ENCODE data around the gene HBE1.

HBE1 gene

GRCh38 chr11:5235364-5236095 lies 34.2 kb downstream of the HBE1 start:
- in situ Hi-C loops (cut with HindIII; ENCODE audit: low sequenced_read_pairs), result no loop called here

- in situ Hi-C loops (cut with HindIII; ENCODE audit: low sequenced_read_pairs), result no loop called here
These were observed 35.3 kb downstream of the HBE1 start, which contains the start of gene HBD for GRCh38 chr11:5234381-5234834. TSS of gene HBD (minus strand) at chr11:5234483. CDS start at chr11:5234433, 50 bp downstream.

DNA sequence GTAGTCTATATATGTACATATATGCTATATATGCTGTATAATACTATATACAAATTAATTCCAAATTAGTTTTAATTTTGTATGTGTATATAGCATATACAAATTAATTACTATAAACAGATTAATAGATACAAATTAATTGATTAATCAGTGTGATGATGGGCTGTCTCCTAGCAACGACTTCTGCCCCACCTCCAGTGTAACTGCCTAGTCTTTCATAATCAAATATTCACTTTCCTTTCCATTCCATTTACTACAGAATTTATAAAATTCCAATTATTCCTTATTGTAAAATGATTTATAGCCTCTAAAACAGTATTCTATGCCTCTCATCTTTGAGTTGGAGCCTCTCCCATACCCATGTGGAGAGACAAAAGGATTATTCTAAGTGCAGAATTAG lies 36.4 kb downstream of the HBE1 start:
- in situ Hi-C loops (cut with HindIII; ENCODE audit: low sequenced_read_pairs), result no loop called here

DNA sequence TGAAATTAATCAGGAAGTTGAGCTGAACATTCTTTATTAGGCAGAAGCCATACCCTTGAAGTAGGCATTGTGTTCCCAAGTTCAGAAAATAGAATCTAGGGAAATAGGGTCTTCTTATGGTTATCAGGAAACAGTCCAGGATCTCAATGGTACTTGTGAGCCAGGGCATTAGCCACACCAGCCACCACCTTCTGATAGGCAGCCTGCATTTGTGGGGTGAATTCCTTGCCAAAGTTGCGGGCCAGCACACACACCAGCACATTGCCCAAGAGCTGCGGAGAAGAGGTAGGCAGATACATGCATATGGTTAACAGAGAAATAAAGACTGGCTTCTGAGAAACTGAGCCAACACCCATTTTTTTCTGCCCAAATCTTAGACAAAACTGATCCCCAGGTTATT lies 36.9 kb downstream of the HBE1 start:
- in situ Hi-C loops (cut with HindIII; ENCODE audit: low sequenced_read_pairs), result no loop called here

- in situ Hi-C loops (cut with HindIII; ENCODE audit: low sequenced_read_pairs), result no loop called here
These were observed 37.6 kb downstream of the HBE1 start for GRCh38 chr11:5232176-5232575.

- in situ Hi-C loops (cut with HindIII; ENCODE audit: low sequenced_read_pairs), result no loop called here
These were observed 38.6 kb downstream of the HBE1 start for GRCh38 chr11:5231111-5231510.

DNA sequence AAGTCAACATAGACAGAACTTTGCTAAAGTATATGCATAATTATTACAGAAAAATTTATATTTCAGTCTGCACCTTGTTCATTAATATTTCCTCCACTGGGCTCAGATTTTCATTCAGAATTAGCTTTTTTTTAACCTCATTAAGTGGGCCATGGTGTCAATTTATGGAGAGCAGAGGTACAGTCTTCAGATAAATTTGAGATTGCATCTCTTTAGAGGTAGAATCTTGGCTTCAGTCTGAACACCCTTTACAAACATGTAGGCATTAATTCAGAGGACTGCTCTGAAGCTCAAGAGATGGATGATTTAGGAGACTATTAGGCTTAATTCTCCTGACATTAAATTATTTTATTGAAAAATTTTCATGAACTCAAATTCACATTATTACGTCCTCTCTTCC lies 39.5 kb downstream of the HBE1 start:
- in situ Hi-C loops (cut with HindIII; ENCODE audit: low sequenced_read_pairs), result no loop called here

- in situ Hi-C loops (cut with HindIII; ENCODE audit: low sequenced_read_pairs), result no loop called here
These were observed 39.9 kb downstream of the HBE1 start for GRCh38 chr11:5229796-5230195.

GRCh38 chr11:5229356-5229755 lies 40.4 kb downstream of the HBE1 start:
- in situ Hi-C loops (cut with HindIII; ENCODE audit: low sequenced_read_pairs), result no loop called here

DNA sequence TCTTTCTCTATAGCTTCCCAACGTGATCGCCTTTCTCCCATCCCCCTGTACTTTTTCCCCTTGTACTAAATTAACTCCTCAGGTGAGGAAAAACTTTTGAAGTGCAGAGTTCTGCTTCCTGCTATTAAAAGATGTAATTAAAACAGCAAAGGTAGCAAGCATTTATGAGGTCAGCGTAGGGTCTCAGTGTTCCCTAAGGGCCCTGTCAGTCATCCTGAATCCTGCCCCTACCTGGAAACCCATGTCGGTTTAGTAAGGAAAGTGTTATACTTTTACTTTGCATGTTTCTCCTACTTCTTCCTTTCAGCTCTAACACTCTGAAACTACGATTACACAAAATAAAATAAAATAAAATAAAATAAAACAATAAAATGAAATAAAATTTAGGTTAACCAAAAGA lies 41.6 kb downstream of the HBE1 start:
- in situ Hi-C loops (cut with HindIII; ENCODE audit: low sequenced_read_pairs), result no loop called here

GRCh38 chr11:5227681-5228080 lies 42.1 kb downstream of the HBE1 start:
- in situ Hi-C loops (cut with HindIII; ENCODE audit: low sequenced_read_pairs), result no loop called here

DNA sequence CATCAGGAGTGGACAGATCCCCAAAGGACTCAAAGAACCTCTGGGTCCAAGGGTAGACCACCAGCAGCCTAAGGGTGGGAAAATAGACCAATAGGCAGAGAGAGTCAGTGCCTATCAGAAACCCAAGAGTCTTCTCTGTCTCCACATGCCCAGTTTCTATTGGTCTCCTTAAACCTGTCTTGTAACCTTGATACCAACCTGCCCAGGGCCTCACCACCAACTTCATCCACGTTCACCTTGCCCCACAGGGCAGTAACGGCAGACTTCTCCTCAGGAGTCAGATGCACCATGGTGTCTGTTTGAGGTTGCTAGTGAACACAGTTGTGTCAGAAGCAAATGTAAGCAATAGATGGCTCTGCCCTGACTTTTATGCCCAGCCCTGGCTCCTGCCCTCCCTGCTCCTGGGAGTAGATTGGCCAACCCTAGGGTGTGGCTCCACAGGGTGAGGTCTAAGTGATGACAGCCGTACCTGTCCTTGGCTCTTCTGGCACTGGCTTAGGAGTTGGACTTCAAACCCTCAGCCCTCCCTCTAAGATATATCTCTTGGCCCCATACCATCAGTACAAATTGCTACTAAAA lies 42.9 kb downstream of the HBE1 start, which contains the start of gene HBB:
HBB (minus strand) TSS at position 340 of the 579 bp plus-strand sequence; CDS start at position 290, 50 bp downstream.
- in situ Hi-C loops (cut with HindIII; ENCODE audit: low sequenced_read_pairs), result no loop called here

GRCh38 chr11:5225480-5225871 lies 44.3 kb downstream of the HBE1 start:
- in situ Hi-C loops (cut with HindIII; ENCODE audit: low sequenced_read_pairs), result no loop called here

DNA sequence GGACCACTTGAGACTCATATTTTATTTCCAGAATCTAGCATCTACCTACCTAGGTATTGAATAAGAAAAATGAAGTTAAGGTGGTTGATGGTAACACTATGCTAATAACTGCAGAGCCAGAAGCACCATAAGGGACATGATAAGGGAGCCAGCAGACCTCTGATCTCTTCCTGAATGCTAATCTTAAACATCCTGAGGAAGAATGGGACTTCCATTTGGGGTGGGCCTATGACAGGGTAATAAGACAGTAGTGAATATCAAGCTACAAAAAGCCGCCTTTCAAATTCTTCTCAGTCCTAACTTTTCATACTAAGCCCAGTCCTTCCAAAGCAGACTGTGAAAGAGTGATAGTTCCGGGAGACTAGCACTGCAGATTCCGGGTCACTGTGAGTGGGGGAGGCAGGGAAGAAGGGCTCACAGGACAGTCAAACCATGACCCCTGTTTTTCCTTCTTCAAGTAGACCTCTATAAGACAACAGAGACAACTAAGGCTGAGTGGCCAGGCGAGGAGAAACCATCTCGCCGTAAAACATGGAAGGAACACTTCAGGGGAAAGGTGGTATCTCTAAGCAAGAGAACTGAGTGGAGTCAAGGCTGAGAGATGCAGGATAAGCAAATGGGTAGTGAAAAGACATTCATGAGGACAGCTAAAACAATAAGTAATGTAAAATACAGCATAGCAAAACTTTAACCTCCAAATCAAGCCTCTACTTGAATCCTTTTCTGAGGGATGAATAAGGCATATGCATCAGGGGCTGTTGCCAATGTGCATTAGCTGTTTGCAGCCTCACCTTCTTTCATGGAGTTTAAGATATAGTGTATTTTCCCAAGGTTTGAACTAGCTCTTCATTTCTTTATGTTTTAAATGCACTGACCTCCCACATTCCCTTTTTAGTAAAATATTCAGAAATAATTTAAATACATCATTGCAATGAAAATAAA lies 44.9 kb downstream of the HBE1 start:
- in situ Hi-C loops (cut with HindIII; ENCODE audit: low sequenced_read_pairs), result no loop called here

DNA sequence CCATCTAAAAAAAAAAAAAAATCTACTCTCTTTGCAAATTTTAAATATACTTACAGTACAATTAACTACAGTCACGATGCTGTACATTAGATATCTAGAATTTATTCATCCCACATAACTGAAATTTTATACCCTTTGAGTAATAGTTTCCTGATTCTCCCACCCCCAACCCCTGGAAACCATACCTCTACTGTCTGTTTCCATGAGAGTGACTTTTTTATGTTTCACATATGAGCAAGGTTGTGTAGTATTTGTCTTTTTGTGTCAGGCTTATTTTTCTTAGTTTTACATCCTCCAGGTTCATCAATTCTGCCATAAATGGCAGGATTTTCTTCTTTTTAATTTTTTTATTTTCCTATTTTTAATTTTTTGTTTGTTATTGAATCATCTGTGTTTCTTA lies 46.1 kb downstream of the HBE1 start:
- in situ Hi-C loops (cut with HindIII; ENCODE audit: low sequenced_read_pairs), result no loop called here

DNA sequence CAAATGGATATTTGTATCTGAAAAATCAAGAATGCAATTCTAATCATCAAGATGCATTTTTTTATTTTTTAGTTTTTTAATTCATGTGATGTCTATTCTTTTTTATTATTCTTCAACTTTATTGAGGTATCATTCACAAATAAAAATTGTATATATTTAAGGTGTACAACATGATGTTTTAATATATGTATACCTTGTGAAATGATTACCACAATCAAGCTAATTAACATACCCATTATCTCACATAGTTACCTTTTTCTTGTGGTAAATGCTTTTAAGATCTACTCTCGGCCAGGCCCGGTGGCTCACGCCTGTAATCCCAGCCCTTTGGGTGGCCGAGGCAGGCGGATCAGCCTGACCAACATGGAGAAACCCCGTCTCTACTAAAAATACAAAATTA lies 46.6 kb downstream of the HBE1 start:
- in situ Hi-C loops (cut with HindIII; ENCODE audit: low sequenced_read_pairs), result no loop called here
